Mononuclear cell (primary cell): ENCODE measurements around the gene RADIL. TPM values are rescaled to one million over a fixed set of nuclear protein-coding genes. Genes with fewer than 3 reads are reported as not detected.

Source experiments
- H3K27me3 ChIP-seq: 2 replicates; pipeline ENCODE4 v1.6.0; 2011; ENCODE audit warnings: low read length, control low read depth; ENCODE audit not compliant: insufficient read depth
- H3K4me1 ChIP-seq: 2 replicates; pipeline ENCODE4 v1.5.1; 2011; ENCODE audit warnings: mild to moderate bottlenecking, low read length, control low read depth; ENCODE audit not compliant: insufficient read depth
- H3K4me3 ChIP-seq: 2 replicates; pipeline ENCODE4 v1.5.1; 2011; ENCODE audit warnings: mild to moderate bottlenecking, low read length, moderate library complexity
- H3K9me3 ChIP-seq: 2 replicates; pipeline ENCODE4 v1.5.1; 2011; ENCODE audit warnings: low read depth, mild to moderate bottlenecking, control low read depth, low read length
- total RNA-seq: library from RNA; depleted of rRNA; stranded (reverse); fragments of >200 nt; gene quantifications from one replicate; pipeline ENCODE4 v1.2.3, GENCODE V29; 2012

The RADIL gene, protein sequence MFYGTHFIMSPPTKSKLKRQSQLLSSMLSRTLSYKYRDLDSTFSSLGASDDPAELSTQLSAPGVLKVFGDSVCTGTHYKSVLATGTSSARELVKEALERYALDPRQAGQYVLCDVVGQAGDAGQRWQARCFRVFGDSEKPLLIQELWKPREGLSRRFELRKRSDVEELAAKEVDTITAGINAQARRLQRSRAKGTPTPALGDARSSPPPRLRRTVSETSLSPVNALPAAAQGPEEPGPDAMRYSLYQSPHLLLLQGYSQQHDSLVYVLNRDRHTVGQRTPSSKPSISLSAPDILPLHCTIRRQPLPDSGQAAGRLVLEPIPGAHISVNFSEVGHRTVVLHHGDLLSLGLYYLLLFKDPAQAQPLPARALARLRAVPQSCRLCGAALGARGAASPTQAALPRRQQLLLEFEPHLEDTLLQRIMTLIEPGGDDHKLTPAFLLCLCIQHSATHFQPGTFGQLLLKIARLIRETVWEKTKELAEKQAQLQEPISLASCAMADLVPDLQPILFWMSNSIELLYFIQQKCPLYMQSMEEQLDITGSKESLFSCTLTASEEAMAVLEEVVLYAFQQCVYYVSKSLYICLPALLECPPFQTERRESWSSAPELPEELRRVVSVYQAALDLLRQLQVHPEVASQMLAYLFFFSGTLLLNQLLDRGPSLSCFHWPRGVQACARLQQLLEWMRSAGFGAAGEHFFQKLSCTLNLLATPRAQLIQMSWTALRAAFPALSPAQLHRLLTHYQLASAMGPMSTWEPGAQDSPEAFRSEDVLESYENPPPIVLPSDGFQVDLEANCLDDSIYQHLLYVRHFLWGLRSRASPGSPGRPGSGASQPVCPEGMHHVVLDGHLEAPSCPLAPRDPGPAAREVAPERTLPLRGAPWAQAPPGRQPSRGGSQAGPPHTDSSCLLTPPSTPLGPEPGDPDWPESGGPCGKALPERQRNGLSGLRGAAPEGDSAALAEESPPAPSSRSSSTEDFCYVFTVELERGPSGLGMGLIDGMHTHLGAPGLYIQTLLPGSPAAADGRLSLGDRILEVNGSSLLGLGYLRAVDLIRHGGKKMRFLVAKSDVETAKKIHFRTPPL
- not detected for total RNA-seq

DNA sequence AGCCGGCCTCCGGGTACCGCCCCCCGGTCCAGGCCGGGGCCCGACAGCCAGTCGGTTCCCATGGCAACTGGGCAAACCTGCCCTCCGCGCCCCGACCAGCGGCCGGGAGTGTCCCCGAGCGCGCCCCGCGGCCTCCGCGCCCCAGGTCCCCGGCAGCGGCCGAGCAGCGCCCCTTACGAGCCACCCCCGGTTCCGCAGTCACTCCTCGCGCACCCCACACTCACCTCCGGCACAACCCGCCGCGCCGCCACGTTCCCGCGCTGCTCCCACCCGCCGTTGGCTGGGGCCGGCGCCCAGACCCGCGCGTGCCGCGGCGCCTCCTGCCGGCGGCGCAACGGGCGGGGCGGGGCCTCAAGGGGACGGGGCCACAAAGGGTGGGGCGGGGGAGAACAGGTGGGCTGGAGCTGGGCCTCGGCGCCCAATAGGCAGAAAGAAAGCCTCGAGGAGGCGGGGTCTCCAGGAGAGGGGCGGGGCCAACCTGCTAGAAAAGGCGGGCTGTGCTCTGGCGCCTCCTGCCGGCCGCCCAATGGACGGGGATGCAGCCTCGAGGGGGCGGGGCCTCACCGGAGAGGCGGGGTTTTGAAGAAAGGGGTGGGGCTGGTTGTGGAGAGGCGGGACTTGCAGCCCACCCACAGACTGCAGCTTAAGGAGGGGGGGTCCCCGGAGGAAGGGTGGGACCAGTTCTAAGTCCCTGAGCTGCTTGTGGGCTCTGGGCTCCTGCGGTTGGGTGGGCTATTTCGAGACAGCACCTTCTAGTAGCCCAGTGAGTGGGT lies at the start of gene RADIL:
Gene RADIL, minus strand, starts transcription at position 345 of the 773 bp plus-strand sequence. CDS start 5,577 bp downstream, outside the sequence.
- Histone ChIP-seq H3K4me1 (peaks cover 3% of the 10 kb centered on the region), H3K4me3 (no peak within 1 kb of the TSS), H3K27me3 (peaks cover 18% of the 10 kb centered on the region), H3K9me3 (no peaks in the 10 kb centered on the region)

DNA sequence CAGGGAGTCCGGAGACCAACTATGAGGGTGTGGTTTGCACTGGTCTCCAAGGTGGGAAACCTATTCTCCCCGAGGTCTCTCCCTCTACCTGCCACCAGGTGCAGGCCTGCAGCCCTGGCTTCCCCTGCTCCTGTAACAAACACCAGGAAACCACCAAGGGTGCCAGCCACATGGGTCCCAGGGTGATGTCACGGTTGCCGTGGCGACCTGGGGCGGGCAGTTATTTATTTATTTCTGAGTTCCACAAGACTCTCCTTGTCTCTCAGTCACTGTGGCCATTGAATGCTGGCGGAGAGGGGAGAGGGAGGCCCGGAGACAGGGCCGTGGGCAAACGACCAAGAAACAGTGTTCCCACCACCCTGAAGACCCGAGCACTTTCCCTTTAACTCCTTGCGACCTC lies 48.4 kb upstream of the RADIL start:
- no peak overlapping the region for H3K4me3 ChIP-seq
- H3K9me3 ChIP-seq, result no peaks in the 10 kb centered on the region

DNA sequence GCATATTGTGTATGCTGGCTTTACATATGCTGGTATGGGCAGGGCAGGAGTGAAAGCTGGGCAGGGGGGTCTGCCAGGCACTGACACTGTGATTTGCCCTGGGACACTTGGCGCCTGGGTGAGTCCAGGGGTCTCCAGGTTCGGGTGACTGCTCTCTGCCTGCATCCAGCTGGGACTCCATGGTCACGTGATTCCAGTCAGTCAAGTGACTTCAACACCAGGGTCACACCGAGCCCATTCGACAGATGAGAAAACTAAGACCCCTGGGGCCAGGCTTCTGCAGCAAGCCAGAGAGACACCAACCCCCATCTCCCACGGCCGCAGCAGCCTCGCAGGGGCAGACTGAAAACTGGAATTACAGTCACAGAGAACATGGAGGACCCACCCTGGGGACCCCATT lies 45.5 kb upstream of the RADIL start:
- Histone ChIP-seq H3K4me3 (no peak overlapping the region), H3K27me3 (no peaks in the 10 kb centered on the region), H3K4me1 (no peaks in the 10 kb centered on the region), H3K9me3 (no peaks in the 10 kb centered on the region)

More for the DNA sequence above, 48.4 kb upstream of the RADIL start:
- Histone ChIP-seq H3K27me3 (no peaks in the 10 kb centered on the region), H3K4me1 (no peaks in the 10 kb centered on the region)

DNA sequence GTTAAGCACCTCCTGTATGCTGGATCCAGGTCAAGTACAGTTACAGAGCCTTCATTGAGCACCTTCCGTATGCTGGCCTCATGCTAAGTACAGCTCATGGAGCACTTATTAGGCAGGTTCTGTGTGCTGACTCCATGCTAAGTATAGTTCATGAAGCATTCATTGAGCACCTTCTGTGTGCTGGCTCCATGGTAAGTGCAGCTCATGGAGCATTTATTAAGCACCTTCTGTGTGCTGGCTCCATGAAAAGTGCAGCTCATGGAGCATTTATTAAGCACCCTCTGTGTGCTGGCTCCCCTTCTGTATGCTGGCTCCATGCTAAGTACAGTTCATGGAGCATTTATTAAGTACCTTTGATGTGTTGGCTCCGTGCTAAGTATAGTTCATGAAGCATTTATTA lies 44.9 kb upstream of the RADIL start:
- Histone ChIP-seq H3K27me3 (no peaks in the 10 kb centered on the region), H3K9me3 (no peaks in the 10 kb centered on the region), H3K4me1 (no peaks in the 10 kb centered on the region), H3K4me3 (no peak overlapping the region)

DNA sequence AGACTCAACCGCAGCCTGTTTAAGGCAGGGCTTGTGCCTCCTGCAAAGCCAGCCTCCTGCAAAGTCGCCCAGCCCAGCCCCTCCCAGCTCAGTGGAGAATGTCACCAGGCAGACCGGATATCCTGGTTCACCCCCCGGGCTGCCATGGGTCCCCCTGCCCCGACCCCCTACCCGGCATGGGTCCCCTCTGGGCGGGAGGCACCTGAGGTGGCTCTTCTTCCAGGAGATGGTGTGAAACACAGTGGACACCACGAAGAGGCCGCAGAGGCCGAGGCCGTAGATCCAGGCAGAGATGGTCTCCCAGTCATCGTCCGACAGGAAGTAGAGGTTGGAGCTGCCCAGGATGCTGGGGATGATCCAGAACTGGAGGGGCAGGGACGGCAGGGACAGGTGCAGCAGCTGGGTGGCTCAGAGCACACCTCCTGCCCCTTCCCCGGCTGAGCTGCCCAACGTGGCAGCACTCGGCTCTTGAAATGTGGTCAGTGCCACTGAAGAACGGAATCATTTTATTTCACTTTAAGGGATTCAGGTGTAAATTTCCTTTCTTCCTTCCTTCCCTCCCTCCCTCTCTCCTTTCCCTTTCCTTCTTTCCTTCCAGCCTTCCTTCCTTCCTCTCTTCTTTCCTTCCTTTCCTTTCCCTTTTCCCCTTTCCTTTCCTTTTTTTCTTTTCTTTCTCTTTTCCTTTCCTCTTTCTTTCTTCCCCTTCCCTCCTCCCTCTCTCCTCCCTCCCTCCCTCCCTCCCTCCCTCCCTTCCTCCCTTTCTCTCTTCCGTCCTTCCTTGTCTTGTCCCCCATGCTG lies 36.7 kb upstream of the RADIL start:
- no peaks in the 10 kb centered on the region for H3K9me3 ChIP-seq
- no peaks in the 10 kb centered on the region for H3K27me3 ChIP-seq
- no peak overlapping the region for H3K4me3 ChIP-seq
- H3K4me1 ChIP-seq, result no peaks in the 10 kb centered on the region

DNA sequence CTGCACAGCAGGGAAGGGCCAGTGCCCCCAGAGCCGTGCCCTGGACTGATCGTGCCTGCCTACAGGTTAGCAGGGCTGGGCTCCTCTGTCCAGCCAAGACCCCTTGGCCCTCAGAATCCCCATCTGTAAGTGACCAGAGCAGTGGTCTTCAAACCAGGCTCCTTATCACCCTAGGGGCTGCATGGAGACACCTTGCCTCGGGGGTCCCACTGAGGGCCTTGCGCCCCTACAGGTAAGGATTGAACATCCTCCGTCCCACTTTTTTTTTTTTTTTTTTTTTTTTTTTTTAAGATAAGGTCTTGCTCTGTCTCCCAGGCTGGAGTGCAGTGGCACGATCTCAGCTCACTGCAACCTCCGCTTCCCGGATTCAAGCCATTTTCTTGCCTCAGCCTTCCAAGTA lies 32.6 kb upstream of the RADIL start:
- Histone ChIP-seq H3K9me3 (no peaks in the 10 kb centered on the region), H3K4me1 (no peaks in the 10 kb centered on the region), H3K27me3 (no peaks in the 10 kb centered on the region), H3K4me3 (no peak overlapping the region)

DNA sequence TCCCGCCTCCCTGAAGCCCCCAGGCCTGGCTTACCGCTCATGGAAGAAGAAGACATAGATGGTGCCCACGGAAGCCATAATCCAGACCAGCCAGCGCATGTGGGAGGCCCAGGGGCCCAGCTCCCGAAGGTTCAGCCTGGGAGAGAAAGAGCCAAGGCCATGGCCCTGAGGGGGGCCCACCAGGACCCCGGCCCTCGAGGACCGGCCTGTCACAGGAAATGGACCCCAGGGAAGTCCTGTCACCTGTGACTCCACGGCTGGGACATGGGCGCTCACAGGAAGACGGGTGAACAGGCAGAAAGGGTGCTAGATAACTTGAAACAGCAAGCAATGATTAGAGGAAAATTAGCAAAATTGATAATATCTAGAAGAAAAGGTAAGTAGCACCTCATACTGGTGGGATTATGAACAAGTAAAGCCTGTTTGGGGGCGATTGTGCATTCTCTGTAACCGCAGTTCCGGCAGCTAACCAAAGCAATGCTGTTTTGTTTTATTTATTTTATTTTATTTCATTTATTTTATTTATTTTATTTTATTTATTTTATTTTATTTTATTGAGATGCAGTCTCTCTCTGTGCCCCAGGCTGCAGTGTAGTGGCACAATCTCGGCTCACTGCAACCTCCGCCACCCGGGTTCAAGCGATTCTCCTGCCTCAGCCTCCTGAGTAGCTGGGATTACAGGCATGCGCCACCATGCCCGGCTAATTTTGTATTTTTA lies 27.8 kb upstream of the RADIL start:
- no peaks in the 10 kb centered on the region for H3K27me3 ChIP-seq

DNA sequence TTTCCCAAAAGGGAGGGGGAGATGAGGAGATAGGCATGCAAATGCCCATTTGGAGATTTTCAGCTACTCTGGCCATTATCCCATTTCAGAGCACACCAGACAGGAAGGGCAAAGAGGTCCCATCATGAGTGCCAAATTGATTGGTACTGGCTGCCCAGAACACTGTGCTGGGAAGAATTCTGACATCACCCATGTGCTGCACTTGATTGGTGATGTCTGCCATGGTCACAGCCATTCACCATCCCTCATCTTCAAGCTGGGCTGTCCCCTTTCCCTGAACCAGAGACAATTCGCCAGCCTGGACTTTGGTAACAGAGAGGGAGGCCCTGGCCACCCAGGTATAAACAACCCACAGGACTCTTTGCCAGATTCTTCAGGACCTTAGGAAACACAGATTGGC lies 23.2 kb upstream of the RADIL start:
- Histone ChIP-seq H3K27me3 (no peaks in the 10 kb centered on the region), H3K4me1 (no peaks in the 10 kb centered on the region), H3K4me3 (no peak overlapping the region), H3K9me3 (no peaks in the 10 kb centered on the region)

More for the DNA sequence above, 27.8 kb upstream of the RADIL start:
- Histone ChIP-seq H3K4me1 (no peaks in the 10 kb centered on the region), H3K9me3 (no peaks in the 10 kb centered on the region), H3K4me3 (no peak overlapping the region)

DNA sequence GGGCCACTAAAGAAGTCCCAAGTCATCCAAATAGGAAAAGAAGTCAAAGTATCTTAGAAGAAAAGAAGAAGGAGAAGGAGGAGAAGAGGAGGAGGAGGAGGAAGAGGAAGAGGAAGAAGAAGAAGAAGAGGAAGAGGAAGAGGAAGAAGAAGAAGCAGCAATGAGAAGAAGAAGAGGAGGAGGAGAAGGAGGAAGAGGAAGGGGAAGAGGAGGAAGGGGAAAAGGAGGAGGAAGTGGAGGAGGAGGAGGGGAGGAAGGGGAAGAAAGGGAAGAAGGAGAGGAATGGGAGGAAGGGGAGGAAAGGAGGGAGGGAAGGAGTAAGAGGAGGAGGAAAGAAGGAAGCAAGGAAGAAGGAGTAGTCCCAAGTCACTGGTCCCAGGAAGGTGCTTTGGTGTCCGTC lies 21.7 kb upstream of the RADIL start:
- H3K4me1 ChIP-seq, result no peaks in the 10 kb centered on the region
- no peaks in the 10 kb centered on the region for H3K27me3 ChIP-seq
- H3K4me3 ChIP-seq, result no peak overlapping the region
- no peaks in the 10 kb centered on the region for H3K9me3 ChIP-seq

DNA sequence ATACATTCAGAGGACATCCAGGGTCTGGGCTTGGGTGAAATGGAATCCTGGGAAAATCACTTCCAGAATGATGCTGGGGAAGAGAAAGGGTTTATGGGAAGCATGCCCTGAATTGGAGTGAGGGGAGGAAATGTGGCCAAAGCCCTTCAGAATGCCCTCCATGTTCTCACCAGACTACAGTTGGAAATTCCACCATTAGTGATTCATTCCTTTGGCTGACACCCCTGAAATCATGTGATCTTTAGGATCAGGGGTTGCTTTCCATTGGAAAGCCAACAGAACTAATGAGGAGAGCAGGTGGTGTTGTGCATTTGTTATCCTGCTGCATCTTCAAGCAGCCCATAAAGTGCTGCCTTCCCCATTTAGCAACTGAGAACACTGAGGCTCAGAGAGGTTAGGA lies 20.8 kb upstream of the RADIL start:
- H3K4me1 ChIP-seq, result no peaks in the 10 kb centered on the region
- H3K4me3 ChIP-seq, result no peak overlapping the region
- H3K9me3 ChIP-seq, result no peaks in the 10 kb centered on the region
- no peaks in the 10 kb centered on the region for H3K27me3 ChIP-seq

DNA sequence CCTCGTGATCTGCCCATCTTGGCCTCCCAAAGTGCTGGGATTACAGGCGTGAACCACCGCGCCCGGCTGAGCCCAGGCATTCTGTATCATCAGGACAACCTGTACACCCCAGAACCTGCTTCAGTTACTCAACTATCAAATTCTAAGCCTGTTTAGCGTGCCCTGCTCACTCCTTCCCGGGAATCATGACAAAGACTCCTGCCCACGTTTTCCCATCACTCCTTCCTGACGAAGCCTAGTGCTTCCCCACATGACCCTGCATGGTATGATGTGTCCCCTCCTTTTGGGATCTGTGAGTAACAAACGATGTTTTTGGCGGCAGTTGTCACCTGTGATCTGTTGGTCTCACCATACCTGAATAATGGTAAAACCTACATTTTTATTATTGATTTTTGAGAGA lies 12.2 kb upstream of the RADIL start:
- H3K27me3 ChIP-seq, result no peaks in the 10 kb centered on the region
- no peaks in the 10 kb centered on the region for H3K4me1 ChIP-seq
- H3K9me3 ChIP-seq, result no peaks in the 10 kb centered on the region
- no peak overlapping the region for H3K4me3 ChIP-seq

DNA sequence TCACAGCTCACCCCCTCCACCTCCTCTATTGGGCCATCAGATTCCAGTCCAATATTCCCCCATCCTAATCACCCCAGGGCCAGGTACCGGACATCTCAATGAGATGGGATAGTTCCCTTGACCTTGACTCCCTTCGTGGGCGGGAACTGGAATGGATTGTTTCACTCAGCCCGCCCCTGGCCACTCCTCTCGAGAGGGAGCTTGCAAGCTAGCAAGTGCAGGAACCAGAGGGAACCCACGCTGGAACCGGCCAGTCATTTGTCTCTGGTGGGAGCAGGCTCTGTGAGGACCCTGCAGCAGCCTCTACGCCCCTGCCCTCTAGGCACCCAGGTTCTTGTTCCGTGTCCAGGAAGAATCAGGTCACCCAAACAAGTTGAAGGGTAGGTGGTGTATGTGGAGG lies 11.0 kb upstream of the RADIL start:
- H3K4me1 ChIP-seq, result no peaks in the 10 kb centered on the region
- no peaks in the 10 kb centered on the region for H3K9me3 ChIP-seq
- no peak overlapping the region for H3K4me3 ChIP-seq
- H3K27me3 ChIP-seq, result no peaks in the 10 kb centered on the region

DNA sequence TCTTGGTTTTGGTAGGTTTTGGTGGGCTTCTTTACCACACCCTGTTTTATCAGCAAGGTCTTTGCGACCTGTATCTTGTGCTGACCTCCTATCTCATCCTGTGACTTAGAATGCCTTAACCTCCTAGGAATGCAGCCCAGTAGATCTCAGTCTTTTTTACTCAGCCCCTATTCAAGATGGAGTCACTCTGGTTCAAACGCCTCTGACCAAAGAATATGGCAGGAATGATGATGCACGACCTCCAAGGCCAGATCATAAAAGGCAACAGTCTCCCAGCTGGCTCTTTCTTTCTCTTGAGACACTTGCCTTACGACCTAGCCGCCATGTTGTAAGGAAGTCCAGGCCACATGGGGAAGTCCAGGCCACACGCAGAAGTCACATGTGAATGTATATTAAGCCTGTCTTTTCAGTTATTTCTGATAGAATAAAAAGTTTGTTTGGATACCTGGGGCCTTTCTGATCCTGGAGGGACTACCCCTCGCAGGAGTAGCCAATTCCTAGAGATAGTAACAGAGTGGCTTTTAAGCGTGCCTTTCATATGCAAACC lies 10.5 kb upstream of the RADIL start:
- Histone ChIP-seq H3K4me3 (no peak overlapping the region), H3K9me3 (no peaks in the 10 kb centered on the region), H3K27me3 (no peaks in the 10 kb centered on the region), H3K4me1 (no peaks in the 10 kb centered on the region)
